Keratinocyte (primary cell): Measurements from ENCODE around the gene STK36. TPM values are rescaled to one million over a fixed set of nuclear protein-coding genes. Genes with fewer than 3 reads are reported as not detected.

ENCODE experiments used
- DNase-seq: peaks from one replicate; pipeline ENCODE4 v3.0.0-alpha.2; 2011; ENCODE audit warnings: low read depth, missing footprints, low spot score
- FAIRE-seq: peaks from 2 replicates; lab custom pipeline; 2011; peaks lifted over from hg19 to GRCh38; lab: Jason Lieb, UNC
- H2AFZ ChIP-seq: 2 replicates; pipeline ENCODE4 v1.6.0; 2012; ENCODE audit warnings: low read length, control low read depth, inconsistent platforms; ENCODE audit not compliant: control insufficient read depth
- H3K27ac ChIP-seq: 2 replicates; pipeline ENCODE4 v1.5.1; 2011; ENCODE audit warnings: low read length; ENCODE audit not compliant: control insufficient read depth, insufficient read depth
- H3K27me3 ChIP-seq: 3 replicates; pipeline ENCODE4 v1.6.0; 2011; ENCODE audit warnings: low read length; ENCODE audit not compliant: control insufficient read depth, insufficient read depth; ENCODE audit errors: extremely low read depth
- H3K36me3 ChIP-seq, 2 experiments: 2 replicates in 1 of 2; 3 replicates in 1 of 2; pipeline ENCODE4 v1.5.1; 2011; ENCODE audit warnings: low read length in 2 of 2, mild to moderate bottlenecking in 1 of 2; ENCODE audit not compliant: control insufficient read depth in 2 of 2, insufficient read depth in 2 of 2; ENCODE audit errors: extremely low read depth in 1 of 2
- H3K4me1 ChIP-seq: 3 replicates; pipeline ENCODE4 v1.5.1; 2011; ENCODE audit warnings: low read length; ENCODE audit not compliant: control insufficient read depth, insufficient read depth; ENCODE audit errors: extremely low read depth
- H3K4me2 ChIP-seq: 3 replicates; pipeline ENCODE4 v1.6.0; 2011; ENCODE audit warnings: low read depth, low read length; ENCODE audit not compliant: control insufficient read depth, insufficient read depth; ENCODE audit errors: extremely low read depth
- H3K4me3 ChIP-seq, 3 experiments: fragments of 200-600 bp in 1 of 3; sonication (generic) in 1 of 3; 2 replicates in 2 of 3; 3 replicates in 1 of 3; pipeline ENCODE4 v1.5.1; 2011 to 2016; ENCODE audit warnings: low read length in 3 of 3, mild to moderate bottlenecking in 3 of 3, control low read depth in 2 of 3, inconsistent platforms in 1 of 3, low read depth in 1 of 3, mixed read lengths in 1 of 3, mixed run types in 1 of 3, moderate library complexity in 1 of 3; ENCODE audit not compliant: control insufficient read depth in 2 of 3, insufficient read depth in 2 of 3; ENCODE audit errors: extremely low read depth in 1 of 3
- H3K79me2 ChIP-seq: 2 replicates; pipeline ENCODE4 v1.6.0; 2012; ENCODE audit warnings: low read length; ENCODE audit not compliant: control insufficient read depth, insufficient read depth
- H3K9ac ChIP-seq: 3 replicates; pipeline ENCODE4 v1.6.0; 2011; ENCODE audit warnings: low read length; ENCODE audit not compliant: control insufficient read depth, insufficient read depth; ENCODE audit errors: extremely low read depth
- H3K9me1 ChIP-seq: 3 replicates; pipeline ENCODE4 v1.6.0; 2011; ENCODE audit warnings: low read length; ENCODE audit not compliant: control insufficient read depth, insufficient read depth; ENCODE audit errors: extremely low read depth
- H3K9me3 ChIP-seq: 2 replicates; pipeline ENCODE4 v1.5.1; 2012; ENCODE audit warnings: low read depth, low read length; ENCODE audit not compliant: control insufficient read depth
- H4K20me1 ChIP-seq: 3 replicates; pipeline ENCODE4 v1.6.0; 2011; ENCODE audit warnings: low read length; ENCODE audit not compliant: control insufficient read depth, insufficient read depth; ENCODE audit errors: extremely low read depth
- CTCF ChIP-seq, 3 experiments: IDR thresholded peaks in 1 of 3; conservative IDR thresholded peaks in 1 of 3; optimal IDR thresholded peaks in 1 of 3; 2 replicates in 2 of 3; 3 replicates in 1 of 3; pipeline versions ENCODE3 to v1.5.1; 2011; ENCODE audit warnings: low read length in 3 of 3, mild to moderate bottlenecking in 3 of 3, moderate library complexity in 2 of 3, control low read depth in 1 of 3, inconsistent platforms in 1 of 3; ENCODE audit not compliant: insufficient read depth in 2 of 3; ENCODE audit errors: extremely low read depth in 1 of 3
- EZH2 ChIP-seq: IDR thresholded peaks from one replicate; pipeline ENCODE4 v1.6.1; 2012; ENCODE audit warnings: inconsistent platforms, mild to moderate bottlenecking, low read length, moderate library complexity
- dilution Hi-C: fragments of 300-500 bp; cut with MboI; formaldehyde crosslinking; loops from one replicate; pipeline ENCODE4 v1.7.0; 2020; ENCODE audit warnings: low sequenced_read_pairs; ENCODE audit not compliant: extremely low pct_ligation_motif_present
- polyA plus RNA-seq, 5 experiments: library from polyadenylated mRNA; depleted of rRNA in 3 of 5; stranded (reverse) in 3 of 5; stranded (forward) in 1 of 5; unstranded in 1 of 5; fragments of >200 nt; gene quantifications; 1 replicate in 1 of 5; 2 replicates in 3 of 5; 3 replicates in 1 of 5; pipeline versions ENCODE4 v1.2.1 to v1.2.3, GENCODE V29; 2011 to 2012; ENCODE audit warnings: missing spikeins in 2 of 5, low read depth in 1 of 5, low replicate concordance in 1 of 5

STK36 gene
- polyA plus RNA-seq, 1 donor (not counting 4 experiments of a cell fraction or from before 2014, with no cell fraction given) = 19.0 TPM

DNA sequence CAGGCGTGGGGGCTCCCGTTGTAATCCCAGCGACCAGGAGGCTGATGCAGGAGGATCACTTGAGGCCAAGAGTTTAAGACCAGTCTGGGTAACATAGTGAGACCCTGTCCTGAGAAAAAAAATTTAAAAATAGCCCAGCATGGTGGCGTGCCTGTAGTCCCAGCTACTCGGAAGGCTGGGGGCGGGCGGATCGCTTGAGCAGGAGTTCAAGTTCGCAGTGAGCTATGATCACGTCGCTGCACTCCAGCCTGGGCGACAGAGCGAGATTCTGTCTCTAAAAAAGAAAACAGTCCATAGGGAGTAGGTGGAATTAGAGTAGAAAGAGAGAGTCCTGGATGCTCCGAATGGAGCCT lies 38.4 kb downstream of the STK36 start:
- TF ChIP-seq CTCF (optimal IDR thresholded peaks at IDR 0.05 in 1 of 3, IDR thresholded peaks at IDR 0.05 in 1 of 3, conservative IDR thresholded peaks at IDR 0.05 in 1 of 3; ENCODE audit: extremely low read depth in 1 of 3, insufficient read depth in 2 of 3, low read length in 3 of 3) (no peak), EZH2 (no peak)
- H2AFZ ChIP-seq = peak overlapping the region; percentile 78
- no peak for FAIRE-seq
- peaks cover 15% of the 10 kb centered on the region for H3K4me1 ChIP-seq
- DNase-seq = no peak
- peak overlapping the region in 2 of 3 experiments; percentile 29 to 90 for H3K4me3 ChIP-seq
- no peak overlapping the region for H3K9ac ChIP-seq
- H3K27me3 ChIP-seq = no peaks in the 10 kb centered on the region
- H4K20me1 ChIP-seq = no peaks in the 10 kb centered on the region
- H3K27ac ChIP-seq = no peak overlapping the region
- no peaks in the 10 kb centered on the region for H3K9me1 ChIP-seq
- H3K9me3 ChIP-seq = no peaks in the 10 kb centered on the region
- peaks cover 0 to 8% of the 10 kb centered on the region in 2 experiments for H3K36me3 ChIP-seq
- peaks cover 44% of the 10 kb centered on the region for H3K79me2 ChIP-seq
- peak overlapping the region; percentile 79 for H3K4me2 ChIP-seq
- dilution Hi-C loops = no loop called here

- FAIRE-seq = no peak
- Histone ChIP-seq H3K36me3 (peaks cover 0 to 8% of the 10 kb centered on the region in 2 experiments), H3K4me2 (peak within 1 kb of the TSS; percentile 87), H3K9ac (peak within 1 kb of the TSS; percentile 94), H3K27ac (peak within 1 kb of the TSS; percentile 91), H3K4me1 (peaks cover 16% of the 10 kb centered on the region), H3K27me3 (no peaks in the 10 kb centered on the region), H3K9me3 (no peaks in the 10 kb centered on the region), H4K20me1 (no peaks in the 10 kb centered on the region), H2AFZ (peak within 1 kb of the TSS; percentile 92), H3K79me2 (peaks cover 48% of the 10 kb centered on the region), H3K9me1 (no peaks in the 10 kb centered on the region), H3K4me3 (peak within 1 kb of the TSS; percentile 90 to 99 (median 98))
- DNase-seq = peak; percentile 70
- dilution Hi-C loops = no loop called here
- no peak for TF ChIP-seq EZH2
- TF ChIP-seq CTCF (optimal IDR thresholded peaks at IDR 0.05 in 1 of 3, IDR thresholded peaks at IDR 0.05 in 1 of 3, conservative IDR thresholded peaks at IDR 0.05 in 1 of 3; ENCODE audit: extremely low read depth in 1 of 3, insufficient read depth in 2 of 3, low read length in 3 of 3) = peak; percentile 55 to 85 (median 85)
Observed at GRCh38 chr2:218710687-218711549, 39.0 kb downstream of the STK36 start, which contains the start of gene TTLL4. Gene TTLL4, plus strand, starts transcription at chr2:218710835. Its CDS starts 26,842 bp downstream, at chr2:218737677.
